CD4-positive, alpha-beta T cell treated with Interleukin-17A for 4 hours (primary cell): ENCODE data around the gene HELZ.
A peak's percentile ranks its signal among the peaks of the same experiment; 100 is the strongest.
"Not testable (repeated sequence)": the region's sequence is repeated elsewhere in the genome, so short reads cannot be mapped to it uniquely, and the experiment has no call there.

Experiments used
- DNase-seq: peaks from one replicate; pipeline ENCODE4 v3.0.0-alpha.2; 2020; ENCODE audit warnings: mixed read lengths

The HELZ gene, protein sequence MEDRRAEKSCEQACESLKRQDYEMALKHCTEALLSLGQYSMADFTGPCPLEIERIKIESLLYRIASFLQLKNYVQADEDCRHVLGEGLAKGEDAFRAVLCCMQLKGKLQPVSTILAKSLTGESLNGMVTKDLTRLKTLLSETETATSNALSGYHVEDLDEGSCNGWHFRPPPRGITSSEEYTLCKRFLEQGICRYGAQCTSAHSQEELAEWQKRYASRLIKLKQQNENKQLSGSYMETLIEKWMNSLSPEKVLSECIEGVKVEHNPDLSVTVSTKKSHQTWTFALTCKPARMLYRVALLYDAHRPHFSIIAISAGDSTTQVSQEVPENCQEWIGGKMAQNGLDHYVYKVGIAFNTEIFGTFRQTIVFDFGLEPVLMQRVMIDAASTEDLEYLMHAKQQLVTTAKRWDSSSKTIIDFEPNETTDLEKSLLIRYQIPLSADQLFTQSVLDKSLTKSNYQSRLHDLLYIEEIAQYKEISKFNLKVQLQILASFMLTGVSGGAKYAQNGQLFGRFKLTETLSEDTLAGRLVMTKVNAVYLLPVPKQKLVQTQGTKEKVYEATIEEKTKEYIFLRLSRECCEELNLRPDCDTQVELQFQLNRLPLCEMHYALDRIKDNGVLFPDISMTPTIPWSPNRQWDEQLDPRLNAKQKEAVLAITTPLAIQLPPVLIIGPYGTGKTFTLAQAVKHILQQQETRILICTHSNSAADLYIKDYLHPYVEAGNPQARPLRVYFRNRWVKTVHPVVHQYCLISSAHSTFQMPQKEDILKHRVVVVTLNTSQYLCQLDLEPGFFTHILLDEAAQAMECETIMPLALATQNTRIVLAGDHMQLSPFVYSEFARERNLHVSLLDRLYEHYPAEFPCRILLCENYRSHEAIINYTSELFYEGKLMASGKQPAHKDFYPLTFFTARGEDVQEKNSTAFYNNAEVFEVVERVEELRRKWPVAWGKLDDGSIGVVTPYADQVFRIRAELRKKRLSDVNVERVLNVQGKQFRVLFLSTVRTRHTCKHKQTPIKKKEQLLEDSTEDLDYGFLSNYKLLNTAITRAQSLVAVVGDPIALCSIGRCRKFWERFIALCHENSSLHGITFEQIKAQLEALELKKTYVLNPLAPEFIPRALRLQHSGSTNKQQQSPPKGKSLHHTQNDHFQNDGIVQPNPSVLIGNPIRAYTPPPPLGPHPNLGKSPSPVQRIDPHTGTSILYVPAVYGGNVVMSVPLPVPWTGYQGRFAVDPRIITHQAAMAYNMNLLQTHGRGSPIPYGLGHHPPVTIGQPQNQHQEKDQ (N-terminal part only)

DNA sequence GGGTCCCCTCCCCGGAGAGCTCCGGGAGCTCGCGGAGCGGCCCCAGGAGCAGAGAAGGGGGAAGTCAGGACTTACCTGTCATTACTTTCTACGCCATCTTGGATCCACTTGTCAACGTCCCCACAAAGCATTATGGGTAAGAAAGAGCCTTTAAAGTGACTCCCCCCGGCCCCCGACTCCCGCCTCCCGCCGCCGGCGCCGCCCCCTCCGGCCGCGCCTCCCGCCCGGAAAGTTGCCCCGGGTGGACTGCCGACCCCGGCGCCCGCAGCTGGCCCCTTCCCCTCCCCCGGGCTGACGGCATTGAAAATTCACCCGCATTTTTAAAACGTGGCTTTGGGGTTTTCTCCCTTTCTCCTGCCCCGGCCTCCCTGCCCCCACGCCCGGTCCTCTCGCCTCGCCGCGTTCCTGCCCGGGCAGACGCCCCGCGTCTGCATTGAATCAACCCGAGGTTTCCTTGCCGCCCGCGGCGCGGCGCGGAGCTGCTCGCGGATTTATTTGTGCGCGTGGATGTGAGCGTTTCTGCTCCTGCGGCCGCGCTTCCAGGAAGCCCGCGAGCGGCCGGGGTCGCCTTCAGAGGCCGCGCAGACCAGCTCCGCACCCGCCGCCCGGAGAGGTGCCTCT lies at the start of gene HELZ:
Gene HELZ (minus strand): TSS at position 124 of the 621 bp plus-strand sequence. CDS start 26,392 bp downstream, outside the sequence.
- DNase-seq, result peak; percentile 74

DNA sequence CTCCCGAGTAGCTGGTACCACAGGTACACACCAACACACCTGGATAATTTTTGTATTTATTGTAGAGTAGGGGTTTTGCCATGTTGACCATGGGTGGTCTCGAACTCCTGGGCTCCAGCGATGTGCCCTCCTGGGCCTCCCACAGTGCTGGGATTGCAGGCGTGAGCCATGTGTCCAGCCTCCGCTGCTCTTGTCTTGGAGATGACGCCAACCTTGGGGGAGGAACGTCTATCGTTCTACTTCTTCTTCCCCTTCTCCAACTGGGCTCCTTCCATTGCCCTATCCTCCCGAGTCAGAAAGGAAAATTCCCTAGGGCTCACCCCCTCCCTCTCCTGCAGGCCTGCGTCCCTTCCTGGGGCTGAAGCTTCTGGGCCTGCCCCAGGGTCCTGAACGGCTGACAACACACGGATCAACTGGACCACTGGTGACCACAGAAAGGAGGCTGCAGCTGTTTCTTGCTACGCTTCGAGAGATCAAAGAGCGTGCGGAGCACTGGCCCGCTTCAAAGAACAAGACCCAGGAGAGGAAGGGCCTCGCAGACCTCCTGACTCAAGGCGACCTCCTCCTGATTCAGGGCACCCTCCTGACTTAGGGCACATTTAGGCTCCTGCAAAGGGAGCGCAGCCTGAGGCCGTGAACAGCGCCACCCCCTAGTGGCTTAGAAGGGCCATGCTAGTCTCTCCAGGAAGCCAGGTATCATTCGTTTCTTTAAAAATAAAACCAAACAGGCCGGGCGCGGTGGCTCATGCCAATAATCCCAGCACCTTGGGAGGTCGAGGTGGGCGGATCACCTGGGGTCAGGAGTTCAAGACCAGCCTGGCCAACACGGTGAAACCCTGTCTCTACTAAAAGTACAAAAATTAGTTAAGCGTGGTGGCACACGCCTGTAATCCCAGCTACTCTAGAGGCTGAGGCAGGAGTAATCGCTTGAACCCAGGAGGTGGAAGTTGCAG lies 48.5 kb upstream of the HELZ start:
- peak; percentile 79 for DNase-seq

DNA sequence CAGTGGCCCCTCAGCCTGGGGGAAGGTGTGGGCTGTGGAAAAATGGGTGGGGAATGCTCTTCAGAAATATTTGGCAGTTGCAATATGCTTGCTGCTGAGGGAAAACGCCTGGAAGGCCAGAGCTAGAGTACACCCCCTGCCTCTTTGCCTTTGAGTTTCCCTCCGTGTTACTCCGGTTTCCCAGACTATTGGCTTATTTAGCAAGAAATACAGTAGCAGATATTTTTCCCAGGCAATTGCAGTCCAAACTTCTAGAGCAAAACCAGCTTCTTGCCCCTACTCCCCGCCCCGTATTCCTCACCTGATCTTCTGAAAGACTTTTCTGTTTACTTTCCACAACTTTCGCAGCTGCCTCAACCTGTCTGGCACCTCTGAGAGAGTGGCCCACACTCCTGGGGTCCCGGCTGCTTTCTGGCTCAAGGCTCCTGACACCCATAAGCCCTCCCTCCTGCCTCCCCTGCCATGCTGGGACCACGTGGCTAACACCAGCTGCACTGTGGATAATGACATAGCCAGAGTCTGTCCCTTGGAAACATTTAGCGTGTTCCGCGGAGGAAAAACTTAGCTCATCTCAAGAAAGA lies 45.8 kb upstream of the HELZ start:
- DNase-seq, result no peak

DNA sequence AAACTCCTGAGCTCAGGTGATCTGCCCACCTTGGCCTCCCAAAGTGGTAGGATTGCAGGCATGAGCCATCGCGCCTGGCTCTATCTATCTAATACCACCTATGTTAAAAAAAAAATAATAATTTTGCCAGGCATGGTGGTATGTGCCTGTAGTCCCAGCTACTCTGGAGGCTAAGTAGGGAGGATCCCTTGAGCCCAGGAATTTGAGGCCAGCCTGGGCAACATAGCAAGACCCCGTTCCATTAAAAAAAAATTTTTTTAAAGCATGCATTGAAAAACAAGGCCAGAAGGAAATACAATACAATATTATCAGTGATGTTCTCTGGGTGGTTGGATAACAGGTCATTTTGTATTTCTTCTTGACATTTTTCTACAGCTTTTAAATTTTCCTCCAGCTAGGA lies 45.2 kb upstream of the HELZ start:
- no peak for DNase-seq

DNA sequence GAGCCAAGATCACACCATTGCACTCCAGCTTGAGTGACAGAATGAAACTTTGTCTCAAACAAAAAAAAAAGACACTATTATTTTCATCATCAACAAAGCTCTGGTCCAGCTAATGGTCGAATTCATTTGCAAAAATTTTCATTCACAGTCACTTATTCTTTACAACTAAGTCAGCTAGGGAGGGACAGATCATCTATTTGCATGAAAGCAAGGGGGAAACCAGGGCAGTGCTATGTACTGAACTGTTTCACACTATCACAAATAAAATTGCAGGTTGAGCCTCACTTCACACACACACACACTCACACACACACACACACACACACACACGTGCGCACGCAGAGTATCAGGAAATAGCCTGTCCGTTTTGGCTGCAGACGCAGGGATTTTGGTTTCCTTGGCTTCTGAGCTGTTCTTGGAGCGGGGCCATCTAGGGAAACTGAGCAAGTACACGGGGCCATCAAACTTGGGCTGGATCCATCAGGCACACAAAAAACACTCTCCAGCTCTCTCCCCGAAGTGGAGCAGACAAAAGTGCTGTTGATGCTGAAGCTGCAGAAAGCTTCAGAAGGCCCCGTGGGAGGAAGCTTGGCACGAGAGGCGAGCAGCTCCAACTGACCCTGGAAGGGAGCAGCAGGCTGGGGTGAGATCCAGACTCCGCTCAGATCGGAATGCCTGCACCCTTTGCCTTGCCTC lies 44.3 kb upstream of the HELZ start:
- DNase-seq, result no peak

DNA sequence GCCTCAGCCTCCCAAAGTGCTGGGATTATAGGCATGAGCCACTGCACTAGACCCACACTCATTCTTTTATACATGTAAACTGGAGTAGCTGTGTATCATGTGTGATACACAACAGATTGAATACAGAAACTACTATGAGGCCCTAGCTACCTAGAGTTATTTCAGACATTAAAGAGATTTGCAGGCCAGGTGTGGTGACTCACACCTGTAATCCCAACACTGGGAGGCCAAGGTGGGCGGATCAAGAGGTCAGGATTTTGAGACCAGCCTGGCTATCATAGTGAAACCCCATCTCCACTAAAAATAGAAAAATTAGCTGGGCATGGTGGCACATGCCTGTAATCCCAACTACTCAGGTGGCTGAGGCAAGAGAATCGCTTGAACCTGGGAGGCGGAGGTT lies 41.8 kb upstream of the HELZ start:
- not testable (repeated sequence) for DNase-seq

DNA sequence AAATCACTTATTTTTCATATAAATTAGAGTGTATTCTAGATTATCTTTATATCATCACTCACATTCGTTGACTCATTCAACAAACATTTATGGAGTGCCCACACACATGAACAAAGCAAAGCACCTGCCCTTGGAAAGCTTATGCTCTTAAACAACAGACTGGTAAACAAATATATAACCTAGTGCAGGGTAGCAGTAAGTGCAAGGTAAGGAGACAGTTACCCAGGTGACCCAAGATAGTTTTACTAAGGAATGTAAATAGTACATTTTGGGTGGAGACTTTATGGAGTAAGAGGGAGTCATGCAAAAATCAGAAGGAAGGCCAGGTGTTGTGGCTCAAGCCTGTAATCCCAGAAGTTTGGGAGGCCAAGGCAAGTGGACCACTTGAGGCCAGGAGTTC lies 40.4 kb upstream of the HELZ start:
- no peak for DNase-seq

DNA sequence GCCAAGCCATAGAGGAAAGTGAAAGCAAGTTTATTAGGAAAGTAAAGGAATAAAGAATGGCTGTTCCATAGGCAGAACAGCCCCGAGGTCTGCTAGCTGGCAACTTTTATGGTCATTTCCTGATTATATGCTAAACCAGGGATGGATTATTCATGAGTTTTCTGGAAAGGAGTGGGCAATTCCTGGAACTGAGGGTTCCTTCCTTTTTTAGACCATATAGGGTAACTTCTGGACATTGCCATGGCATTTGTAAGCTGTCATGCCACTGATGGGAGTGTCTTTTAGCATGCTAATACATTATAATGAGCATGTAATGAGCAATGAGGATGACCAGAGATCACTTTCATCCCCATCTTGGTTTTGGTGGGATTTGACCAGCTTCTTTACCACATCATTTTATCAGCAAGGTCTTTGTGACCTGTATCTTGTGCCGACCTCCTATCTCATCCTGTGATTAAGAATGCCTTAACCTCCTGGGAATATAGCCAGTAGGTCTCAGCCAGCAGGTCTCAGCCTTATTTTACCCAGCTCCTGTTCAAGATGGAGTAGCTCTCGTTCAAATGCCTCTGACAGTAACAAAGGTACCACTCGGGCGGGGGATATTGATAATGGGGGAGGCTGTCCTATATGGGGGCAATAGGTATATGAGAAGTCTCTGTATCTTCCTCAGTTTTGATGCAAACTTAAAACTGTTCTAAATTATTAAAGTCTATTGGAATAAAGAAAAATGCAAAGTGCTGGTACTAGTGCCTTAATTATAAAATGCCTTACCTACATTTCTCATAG lies 38.9 kb upstream of the HELZ start:
- no peak for DNase-seq

DNA sequence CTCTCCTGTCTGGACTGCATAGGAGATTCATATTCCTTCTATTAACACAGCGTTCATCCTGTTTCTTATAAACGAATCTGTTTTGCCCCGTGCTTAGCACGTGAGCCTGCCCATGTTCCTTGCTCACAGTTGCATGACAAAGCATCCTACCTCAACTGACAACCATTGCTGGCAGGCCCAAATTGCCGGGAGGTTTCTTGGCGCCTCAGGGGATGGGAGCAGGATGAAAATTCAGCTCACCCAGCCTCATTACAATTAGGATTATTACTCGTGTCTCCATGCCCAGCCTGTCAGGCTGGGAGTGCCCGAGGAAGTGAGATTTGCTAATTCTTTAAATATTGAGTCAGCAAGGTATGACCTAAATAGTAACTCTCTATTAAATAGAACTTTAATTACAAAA lies 36.7 kb upstream of the HELZ start:
- no peak for DNase-seq

DNA sequence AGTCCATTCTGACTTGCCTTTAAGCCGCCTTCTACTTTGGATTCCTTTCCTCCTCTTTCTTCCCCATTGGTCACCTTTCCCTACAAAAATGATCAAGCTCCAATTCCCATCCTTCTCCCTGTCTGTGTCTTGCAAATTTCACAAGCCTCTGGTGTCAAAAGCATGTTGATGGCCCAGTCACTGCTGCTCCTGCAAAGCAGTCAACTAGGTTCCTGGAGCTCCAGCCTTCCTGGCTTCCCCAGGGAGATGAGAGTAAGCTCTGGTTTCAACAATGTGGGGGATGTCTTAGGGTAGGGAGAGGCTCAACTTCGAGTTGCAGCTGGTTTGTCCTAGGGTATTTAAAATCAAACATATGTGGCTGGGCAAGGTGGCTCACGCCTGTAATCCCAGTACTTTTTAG lies 36.1 kb upstream of the HELZ start:
- DNase-seq, result no peak

DNA sequence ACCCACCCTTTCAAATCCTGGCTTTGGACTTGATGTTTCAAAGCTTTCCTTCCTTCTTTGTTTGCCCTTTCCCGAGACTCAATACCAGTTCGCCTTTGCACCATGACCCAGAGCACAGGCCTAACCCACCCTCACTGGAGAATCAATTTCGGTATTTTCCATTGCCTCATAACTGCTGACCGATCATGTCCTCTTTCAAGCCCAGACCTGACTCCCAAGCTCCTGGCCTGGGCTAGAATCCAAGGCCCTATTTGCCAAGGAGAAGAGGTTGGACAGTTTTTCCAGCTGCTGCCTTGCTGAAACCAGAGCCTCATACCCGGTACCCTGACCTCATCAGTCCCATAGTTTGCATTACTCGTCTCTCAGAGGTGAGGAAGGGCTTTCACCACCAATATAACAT lies 35.3 kb upstream of the HELZ start:
- DNase-seq, result no peak

DNA sequence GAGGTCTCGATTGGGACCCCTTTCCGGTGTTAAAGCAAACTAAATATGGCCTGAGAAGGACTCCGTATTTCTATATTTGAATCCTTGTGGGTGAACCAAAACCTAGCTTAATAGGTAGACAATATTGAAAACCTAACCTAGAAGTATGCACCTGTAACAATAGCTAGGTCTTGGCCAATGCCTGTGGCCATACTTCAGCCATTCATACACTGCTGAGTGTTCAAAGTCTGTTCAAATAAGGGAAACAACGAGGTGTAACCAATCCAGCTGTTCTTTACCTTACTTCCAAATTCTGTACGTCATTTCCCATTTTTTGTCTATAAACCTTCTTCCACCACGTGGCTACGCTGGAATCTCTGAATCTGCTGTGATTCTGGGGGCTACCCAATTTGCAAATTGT lies 34.1 kb upstream of the HELZ start:
- DNase-seq, result no peak

DNA sequence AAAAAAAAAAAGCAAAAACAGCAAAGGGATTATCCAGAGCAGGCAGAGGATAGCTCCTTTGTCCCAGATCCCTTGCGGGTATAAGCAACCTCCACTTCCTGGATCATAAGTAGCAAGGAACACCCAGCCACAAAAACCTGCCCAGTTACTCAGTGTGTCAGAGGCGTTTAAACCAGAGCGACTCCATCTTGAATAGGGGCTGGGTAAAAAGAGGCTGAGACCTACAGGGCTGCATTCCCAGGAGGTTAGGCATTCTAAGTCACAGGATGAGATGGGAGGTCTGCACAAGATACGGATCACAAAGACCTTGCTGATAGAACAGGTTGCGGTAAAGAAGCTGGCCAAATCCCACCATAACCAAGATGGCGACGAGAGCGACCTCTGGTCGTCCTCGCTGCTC lies 33.4 kb upstream of the HELZ start:
- DNase-seq, result no peak

DNA sequence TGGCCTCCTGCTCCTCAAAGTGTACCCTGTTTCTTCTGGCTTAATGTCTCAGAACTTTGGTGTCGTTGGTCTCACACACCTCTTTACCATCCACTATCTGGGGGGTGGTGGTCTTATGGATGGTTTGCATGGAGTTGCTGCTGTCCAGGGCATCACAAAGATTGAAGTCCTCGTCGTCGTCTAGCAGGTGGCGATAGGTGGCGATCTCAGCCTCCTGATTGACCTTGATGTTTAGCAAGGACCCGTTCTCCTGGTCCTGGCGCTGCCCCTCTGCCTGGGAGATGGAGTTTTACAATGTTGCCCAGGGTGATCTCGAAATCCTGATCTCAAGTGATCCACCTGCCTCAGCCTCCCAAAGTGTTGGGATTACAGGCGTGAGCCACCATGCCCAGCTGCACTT lies 31.1 kb upstream of the HELZ start:
- no peak for DNase-seq

DNA sequence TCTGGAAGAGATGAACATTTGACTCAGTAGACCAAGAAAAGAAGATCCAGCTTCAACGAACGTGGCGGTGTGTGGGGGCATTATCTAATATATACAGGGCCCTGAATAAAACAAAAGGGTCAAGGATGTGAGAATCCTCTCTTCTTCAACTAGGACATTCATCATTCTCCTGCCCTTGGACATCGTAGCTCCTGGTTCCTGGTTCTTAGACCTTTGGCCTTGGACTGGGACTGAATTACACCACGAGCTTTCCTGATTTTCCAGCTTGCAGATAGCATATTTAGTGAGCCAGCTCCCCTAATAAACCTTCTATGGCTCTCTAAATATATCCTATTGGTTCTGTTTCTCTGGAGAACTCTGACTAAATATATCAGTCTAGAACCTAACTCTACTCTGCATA lies 29.5 kb upstream of the HELZ start:
- DNase-seq, result no peak

DNA sequence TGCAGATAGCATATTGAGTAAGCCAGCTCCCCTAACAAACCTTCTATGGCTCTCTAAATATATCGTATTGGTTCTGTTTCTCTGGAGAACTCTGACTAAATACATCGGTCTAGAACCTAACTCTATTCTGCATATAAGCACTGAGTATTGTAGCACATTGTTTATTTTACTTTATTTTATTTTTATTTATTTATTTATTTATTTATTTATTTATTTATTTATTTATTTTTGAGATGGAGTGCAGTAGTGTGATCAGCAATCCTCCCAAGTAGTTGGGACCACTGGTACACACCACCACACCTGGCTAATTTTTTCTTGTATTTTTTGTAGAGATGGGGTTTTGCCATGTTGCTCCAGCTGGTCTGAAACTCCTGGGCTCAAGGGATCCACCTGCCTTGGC lies 28.9 kb upstream of the HELZ start:
- DNase-seq, result no peak

DNA sequence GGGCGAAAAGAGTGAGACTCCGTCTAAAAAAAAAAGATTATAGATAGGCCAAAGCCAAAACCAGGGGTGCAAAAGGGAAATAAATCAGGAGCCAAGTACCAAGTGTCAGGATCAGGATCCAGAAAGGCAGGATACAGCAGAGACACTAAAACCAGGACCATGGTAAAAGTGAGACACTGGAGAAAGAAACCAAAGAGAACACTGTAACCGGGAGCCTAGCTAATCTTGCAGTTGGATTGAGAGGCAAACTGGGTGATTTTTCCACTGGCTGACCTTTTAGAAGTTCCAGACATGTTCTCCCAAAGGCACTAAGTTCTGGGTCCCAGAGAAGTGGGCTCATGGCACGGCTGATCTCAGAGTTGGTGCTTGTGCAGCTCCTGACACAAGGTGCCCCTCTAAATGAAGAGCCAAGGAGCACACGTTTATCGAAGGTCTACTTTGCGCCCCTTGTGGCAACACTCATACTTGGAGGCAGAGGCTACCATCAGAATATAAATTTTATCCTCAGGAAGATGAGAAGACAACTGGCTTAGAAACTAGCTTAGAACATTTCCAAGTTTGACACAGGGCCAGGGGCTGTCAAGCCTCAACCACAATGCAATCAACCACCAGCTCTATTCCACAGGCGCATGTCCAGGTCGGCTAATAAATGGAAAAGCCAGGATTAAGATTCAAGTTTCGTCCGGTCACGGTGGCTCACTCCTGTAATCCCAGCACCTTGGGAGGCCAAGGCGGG lies 27.5 kb upstream of the HELZ start:
- DNase-seq, result peak; percentile 18

DNA sequence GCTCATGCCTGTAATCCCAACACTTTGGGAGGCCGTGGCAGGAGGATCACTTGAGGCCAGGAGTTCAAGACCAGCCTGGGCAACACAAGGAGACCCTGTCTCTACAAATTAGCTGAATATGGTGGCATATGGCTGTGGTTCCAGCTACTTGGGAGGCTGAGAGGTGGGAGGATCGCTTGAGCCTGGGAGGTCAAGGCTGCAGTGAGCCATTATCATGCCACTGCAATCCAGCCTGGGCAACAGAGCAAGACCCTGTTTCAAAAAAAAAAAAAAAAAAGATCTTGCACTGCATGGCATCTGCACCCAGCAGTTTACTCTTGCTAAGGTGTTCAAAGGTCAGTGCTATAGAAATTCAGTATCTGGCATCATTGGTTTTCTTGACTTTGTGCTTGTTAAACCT lies 26.2 kb upstream of the HELZ start:
- DNase-seq, result not testable (repeated sequence)

DNA sequence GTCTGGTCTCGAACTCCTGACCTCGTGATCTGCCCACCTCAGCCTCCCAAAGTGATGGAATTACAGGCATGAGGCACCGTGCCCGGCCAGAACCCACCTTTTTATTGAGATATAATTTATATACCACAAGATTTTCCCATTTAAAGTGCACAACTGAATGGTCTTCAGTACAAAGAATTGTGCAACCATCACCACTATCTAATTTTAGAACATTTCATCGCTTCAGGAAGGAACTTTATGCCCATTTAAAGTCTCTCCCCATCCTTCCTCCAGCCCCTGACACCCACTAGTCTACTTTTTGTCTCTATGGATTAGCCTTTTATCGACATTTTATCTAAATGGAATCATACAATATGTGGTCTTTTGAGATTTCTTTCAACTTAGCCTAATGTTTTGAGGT lies 25.4 kb upstream of the HELZ start:
- DNase-seq, result no peak
